GM19240 (cell line): ENCODE data around the gene C10orf95.

Experiments used
- DNase-seq: peaks from one replicate; pipeline ENCODE4 v3.0.0; 2011; ENCODE audit warnings: low spot score; ENCODE audit not compliant: insufficient read length

The C10orf95 gene

GRCh38 chr10:102401735-102402511, 49.4 kb downstream of the C10orf95 start:
- DNase-seq, result no peak

GRCh38 chr10:102401342-102401654, 50.0 kb downstream of the C10orf95 start:
- DNase-seq, result no peak

GRCh38 chr10:102400598-102401341, 50.6 kb downstream of the C10orf95 start:
- DNase-seq, result no peak

- no peak for DNase-seq
These were observed 51.3 kb downstream of the C10orf95 start for GRCh38 chr10:102400076-102400475.
